MM.1S (cell line): ENCODE results near the gene ZFPM1.

ENCODE experiments used
- DNase-seq: peaks from one replicate; pipeline ENCODE4 v3.0.0-alpha.2; 2015
- H2AFZ ChIP-seq: fragments of 300-600 bp; sonication (generic); 2 replicates; pipeline ENCODE4 v1.6.0; 2016; ENCODE audit warnings: antibody characterized with exemption, low read length
- H3F3A ChIP-seq: fragments of 300-600 bp; sonication (generic); 2 replicates; pipeline ENCODE4 v1.6.1; 2016; ENCODE audit warnings: mild to moderate bottlenecking, antibody characterized with exemption, low read length, moderate library complexity, mixed read lengths; ENCODE audit not compliant: insufficient read depth
- H3K27ac ChIP-seq: fragments of 300-600 bp; sonication (generic); 2 replicates; pipeline ENCODE4 v1.5.1; 2016; ENCODE audit warnings: mild to moderate bottlenecking, low read length
- H3K27me3 ChIP-seq: fragments of 300-600 bp; sonication (generic); replicated peaks from 2 replicates; pipeline ENCODE4 v1.6.0; 2016; ENCODE audit warnings: low read length; ENCODE audit not compliant: insufficient read depth
- H3K36me3 ChIP-seq: fragments of 300-600 bp; sonication (generic); replicated peaks from 2 replicates; pipeline ENCODE4 v1.6.1; 2016; ENCODE audit warnings: mild to moderate bottlenecking, low read length, mixed read lengths; ENCODE audit not compliant: insufficient read depth
- H3K4me1 ChIP-seq: fragments of 300-600 bp; sonication (generic); 2 replicates; pipeline ENCODE4 v1.6.1; 2016; ENCODE audit warnings: low read length, mixed read lengths
- H3K4me2 ChIP-seq: fragments of 300-600 bp; sonication (generic); 2 replicates; pipeline ENCODE4 v1.6.0; 2016; ENCODE audit warnings: low read depth, low read length
- H3K4me3 ChIP-seq: fragments of 300-600 bp; sonication (generic); 2 replicates; pipeline ENCODE4 v1.5.1; 2016; ENCODE audit warnings: low read length, mixed read lengths
- H3K79me2 ChIP-seq: fragments of 300-600 bp; sonication (generic); 2 replicates; pipeline ENCODE4 v1.6.1; 2016; ENCODE audit warnings: mixed run types, low read length, mixed read lengths
- H3K9ac ChIP-seq: fragments of 300-600 bp; sonication (generic); 2 replicates; pipeline ENCODE4 v1.6.1; 2016; ENCODE audit warnings: low read length, mixed read lengths
- H3K9me2 ChIP-seq: fragments of 300-600 bp; sonication (generic); replicated peaks from 2 replicates; pipeline ENCODE4 v1.6.1; 2016; ENCODE audit warnings: mild to moderate bottlenecking, low read length, mixed read lengths; ENCODE audit not compliant: insufficient read depth
- H3K9me3 ChIP-seq: fragments of 300-600 bp; sonication (generic); replicated peaks from 2 replicates; pipeline ENCODE4 v1.6.1; 2016; ENCODE audit warnings: mild to moderate bottlenecking, low read length, mixed read lengths; ENCODE audit not compliant: insufficient read depth
- H4K20me1 ChIP-seq: fragments of 300-600 bp; sonication (generic); 2 replicates; pipeline ENCODE4 v1.6.1; 2016; ENCODE audit warnings: mild to moderate bottlenecking, low read length, moderate library complexity, mixed read lengths; ENCODE audit not compliant: insufficient read depth
- EZH2 ChIP-seq: fragments of 300-600 bp; sonication (generic); optimal IDR thresholded peaks from 2 replicates; pipeline ENCODE3; 2017; ENCODE audit warnings: low read depth, mild to moderate bottlenecking, antibody characterized with exemption, low read length, mixed read lengths
- EZH2phosphoT487 ChIP-seq: fragments of 300-600 bp; sonication (generic); IDR thresholded peaks from 2 replicates; pipeline ENCODE4 v1.6.1; 2018; ENCODE audit warnings: antibody characterized with exemption, low read length
- TF ChIP-seq, protein P1 (sequence below): fragments of 300-600 bp; sonication (generic); IDR thresholded peaks from 2 replicates; pipeline ENCODE4 v1.5.1; 2016; ENCODE audit warnings: antibody characterized with exemption, low read length, mixed read lengths

Gene ZFPM1

GRCh38 chr16:88415713-88416323, 37.3 kb upstream of the ZFPM1 start:
- peaks cover 71% of the 10 kb centered on the region for H3K27me3 ChIP-seq
- TF ChIP-seq, protein P1, sequence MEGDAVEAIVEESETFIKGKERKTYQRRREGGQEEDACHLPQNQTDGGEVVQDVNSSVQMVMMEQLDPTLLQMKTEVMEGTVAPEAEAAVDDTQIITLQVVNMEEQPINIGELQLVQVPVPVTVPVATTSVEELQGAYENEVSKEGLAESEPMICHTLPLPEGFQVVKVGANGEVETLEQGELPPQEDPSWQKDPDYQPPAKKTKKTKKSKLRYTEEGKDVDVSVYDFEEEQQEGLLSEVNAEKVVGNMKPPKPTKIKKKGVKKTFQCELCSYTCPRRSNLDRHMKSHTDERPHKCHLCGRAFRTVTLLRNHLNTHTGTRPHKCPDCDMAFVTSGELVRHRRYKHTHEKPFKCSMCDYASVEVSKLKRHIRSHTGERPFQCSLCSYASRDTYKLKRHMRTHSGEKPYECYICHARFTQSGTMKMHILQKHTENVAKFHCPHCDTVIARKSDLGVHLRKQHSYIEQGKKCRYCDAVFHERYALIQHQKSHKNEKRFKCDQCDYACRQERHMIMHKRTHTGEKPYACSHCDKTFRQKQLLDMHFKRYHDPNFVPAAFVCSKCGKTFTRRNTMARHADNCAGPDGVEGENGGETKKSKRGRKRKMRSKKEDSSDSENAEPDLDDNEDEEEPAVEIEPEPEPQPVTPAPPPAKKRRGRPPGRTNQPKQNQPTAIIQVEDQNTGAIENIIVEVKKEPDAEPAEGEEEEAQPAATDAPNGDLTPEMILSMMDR: no peak
- TF ChIP-seq EZH2phosphoT487: no peak
- no peak for TF ChIP-seq EZH2

GRCh38 chr16:88416686-88417085, 36.4 kb upstream of the ZFPM1 start:
- Histone ChIP-seq H3F3A (no peaks in the 10 kb centered on the region), H3K27ac (no peak overlapping the region), H3K4me1 (no peaks in the 10 kb centered on the region), H3K9me3 (no peaks in the 10 kb centered on the region), H3K27me3 (peaks cover 73% of the 10 kb centered on the region), H3K36me3 (no peaks in the 10 kb centered on the region), H4K20me1 (no peaks in the 10 kb centered on the region), H2AFZ (no peak overlapping the region), H3K9ac (no peak overlapping the region), H3K79me2 (no peaks in the 10 kb centered on the region), H3K4me2 (no peak overlapping the region), H3K4me3 (no peak overlapping the region), H3K9me2 (no peaks in the 10 kb centered on the region)
- no peak for DNase-seq
- TF ChIP-seq, protein P1: no peak
- no peak for TF ChIP-seq EZH2phosphoT487

More at GRCh38 chr16:88415713-88416323, 37.3 kb upstream of the ZFPM1 start:
- Histone ChIP-seq H3K4me2 (no peak overlapping the region), H3K4me1 (no peaks in the 10 kb centered on the region), H3K9me2 (no peaks in the 10 kb centered on the region), H3F3A (no peaks in the 10 kb centered on the region), H3K79me2 (no peaks in the 10 kb centered on the region), H2AFZ (no peak overlapping the region), H4K20me1 (no peaks in the 10 kb centered on the region), H3K27ac (no peak overlapping the region), H3K36me3 (no peaks in the 10 kb centered on the region), H3K9ac (no peak overlapping the region), H3K9me3 (no peaks in the 10 kb centered on the region), H3K4me3 (no peak overlapping the region)
- DNase-seq: no peak

GRCh38 chr16:88417684-88418476, 35.2 kb upstream of the ZFPM1 start:
- Histone ChIP-seq H3K9ac (no peak overlapping the region), H3K4me3 (no peak overlapping the region), H3K9me3 (no peaks in the 10 kb centered on the region), H4K20me1 (no peaks in the 10 kb centered on the region), H3K9me2 (no peaks in the 10 kb centered on the region), H3K4me1 (no peaks in the 10 kb centered on the region), H3K4me2 (no peak overlapping the region), H3K79me2 (no peaks in the 10 kb centered on the region), H3K27me3 (peaks cover 68% of the 10 kb centered on the region), H3F3A (no peaks in the 10 kb centered on the region), H2AFZ (no peak overlapping the region), H3K36me3 (no peaks in the 10 kb centered on the region), H3K27ac (no peak overlapping the region)
- no peak for TF ChIP-seq EZH2phosphoT487
- TF ChIP-seq, protein P1: no peak
- no peak for TF ChIP-seq EZH2
- DNase-seq: no peak
